GM10266 (cell line): ENCODE measurements around the gene H19.

ENCODE experiments used
- DNase-seq: peaks from one replicate; pipeline ENCODE4 v3.0.0; 2012; ENCODE audit errors: extremely low spot score
- TF ChIP-seq, protein P1 (sequence below): IDR thresholded peaks from 2 replicates; pipeline ENCODE4 v1.5.1; 2012; ENCODE audit warnings: mild to moderate bottlenecking, low read depth; ENCODE audit not compliant: control insufficient read depth, insufficient read depth; ENCODE audit errors: missing control alignments

H19 gene

DNA sequence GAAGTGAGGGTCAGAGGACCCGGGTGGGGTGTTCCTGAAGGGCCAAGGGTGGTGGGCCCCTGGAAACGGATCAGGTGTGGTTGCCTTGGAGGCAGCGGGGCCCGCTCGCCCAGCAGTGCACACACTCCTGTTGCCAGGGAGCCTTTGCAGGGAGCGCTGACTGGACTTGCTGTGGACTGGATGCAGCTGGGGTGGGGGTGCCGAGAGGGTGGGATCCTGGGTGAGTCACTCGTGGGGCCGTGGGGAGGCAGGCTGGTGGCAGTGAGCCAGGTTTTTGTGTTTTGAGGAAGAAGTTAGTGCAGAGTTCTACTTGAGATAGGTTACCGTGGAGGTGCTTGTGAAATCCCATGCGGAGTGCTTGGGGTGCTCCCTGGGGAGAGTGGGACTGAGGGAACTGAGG, 49.3 kb downstream of the H19 start:
- DNase-seq: no peak
- TF ChIP-seq, protein P1, sequence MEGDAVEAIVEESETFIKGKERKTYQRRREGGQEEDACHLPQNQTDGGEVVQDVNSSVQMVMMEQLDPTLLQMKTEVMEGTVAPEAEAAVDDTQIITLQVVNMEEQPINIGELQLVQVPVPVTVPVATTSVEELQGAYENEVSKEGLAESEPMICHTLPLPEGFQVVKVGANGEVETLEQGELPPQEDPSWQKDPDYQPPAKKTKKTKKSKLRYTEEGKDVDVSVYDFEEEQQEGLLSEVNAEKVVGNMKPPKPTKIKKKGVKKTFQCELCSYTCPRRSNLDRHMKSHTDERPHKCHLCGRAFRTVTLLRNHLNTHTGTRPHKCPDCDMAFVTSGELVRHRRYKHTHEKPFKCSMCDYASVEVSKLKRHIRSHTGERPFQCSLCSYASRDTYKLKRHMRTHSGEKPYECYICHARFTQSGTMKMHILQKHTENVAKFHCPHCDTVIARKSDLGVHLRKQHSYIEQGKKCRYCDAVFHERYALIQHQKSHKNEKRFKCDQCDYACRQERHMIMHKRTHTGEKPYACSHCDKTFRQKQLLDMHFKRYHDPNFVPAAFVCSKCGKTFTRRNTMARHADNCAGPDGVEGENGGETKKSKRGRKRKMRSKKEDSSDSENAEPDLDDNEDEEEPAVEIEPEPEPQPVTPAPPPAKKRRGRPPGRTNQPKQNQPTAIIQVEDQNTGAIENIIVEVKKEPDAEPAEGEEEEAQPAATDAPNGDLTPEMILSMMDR: no peak

DNA sequence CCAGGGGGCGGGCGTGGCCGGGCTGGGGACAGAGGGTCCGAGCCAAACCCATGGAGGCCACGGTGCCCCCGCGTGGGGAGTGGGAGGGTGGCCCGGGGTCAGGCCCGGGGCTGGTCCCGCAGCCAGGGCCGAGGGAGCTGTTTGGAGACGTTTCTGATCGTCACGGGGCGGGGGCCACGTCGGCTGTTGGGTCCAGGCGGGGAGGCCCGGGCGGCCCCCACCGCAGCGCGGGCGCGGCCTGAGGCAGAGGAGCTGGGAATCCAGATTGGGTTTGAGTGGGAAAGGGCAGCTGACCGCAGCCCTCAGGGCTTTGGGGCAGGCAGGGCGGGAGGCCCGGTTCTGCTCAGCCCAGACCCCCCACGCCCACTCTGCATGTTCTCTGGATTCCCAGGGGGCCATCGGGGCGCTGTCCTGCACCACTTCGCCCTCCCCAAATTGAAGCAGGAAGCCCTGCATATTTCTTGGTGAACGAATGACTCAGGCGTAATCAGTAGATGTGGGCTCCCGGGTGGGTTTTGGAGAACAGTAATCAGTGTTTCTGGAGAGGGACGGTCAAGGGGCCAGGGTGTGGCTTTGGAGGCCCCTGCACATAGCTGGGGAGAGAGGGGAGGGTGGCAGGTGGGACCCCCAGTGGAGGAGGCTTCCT, 49.9 kb downstream of the H19 start:
- TF ChIP-seq, protein P1: no peak
- no peak for DNase-seq

DNA sequence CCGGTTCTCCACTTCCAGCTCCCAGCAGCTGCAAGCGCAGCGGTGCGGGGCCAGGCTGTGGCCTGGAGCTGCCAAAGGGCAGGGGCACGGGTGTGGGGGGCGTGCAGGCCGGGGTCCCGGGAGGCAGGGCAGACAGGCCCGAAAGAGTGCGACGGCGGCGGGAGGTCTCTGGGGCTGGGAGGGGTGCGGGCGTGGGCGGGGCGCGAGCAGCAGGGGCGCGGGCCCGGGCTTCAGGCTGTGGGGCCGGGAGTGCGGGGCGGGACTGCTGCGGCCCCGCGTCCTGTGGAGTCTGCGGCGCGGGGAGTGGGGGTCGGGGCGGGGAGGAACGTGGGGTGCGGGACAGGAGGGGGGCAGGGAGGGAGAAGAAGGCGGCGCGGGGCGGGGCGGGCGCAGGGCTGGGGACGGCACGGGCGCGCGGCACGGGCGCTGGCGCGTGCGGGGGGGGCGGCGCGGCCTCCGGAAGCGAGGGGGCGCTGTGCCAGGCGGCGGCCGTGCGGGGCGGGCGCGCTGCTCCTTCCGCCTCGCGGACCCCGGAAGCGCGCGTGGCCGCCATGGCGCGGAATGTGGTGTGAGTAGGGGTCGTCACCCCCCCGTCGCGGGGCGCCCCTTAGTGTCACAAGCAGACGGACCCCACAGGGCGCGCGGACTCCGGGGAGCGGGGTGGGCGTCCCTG, 50.7 kb downstream of the H19 start, which contains the start of gene MRPL23:
TSS of gene MRPL23 (plus strand) at position 521 of the 673 bp plus-strand sequence. CDS start at position 552, 31 bp downstream.
- TF ChIP-seq, protein P1: no peak
- no peak for DNase-seq
